HG03439 (cell line): ENCODE measurements around the gene WDR70.
"Not testable (repeated sequence)": the region's sequence is repeated elsewhere in the genome, so short reads cannot be mapped to it uniquely, and the experiment has no call there.

Experiments used
- ATAC-seq: cut with Tn5 transposase; IDR thresholded peaks from one replicate; pipeline ENCODE4 v1.9.1; 2021; ENCODE audit warnings: mild to moderate bottlenecking, moderate library complexity; ENCODE audit not compliant: unreplicated experiment

The WDR70 gene

GRCh38 chr5:37628876-37629275 is 249.8 kb downstream of the WDR70 start:
- ATAC-seq: no peak

GRCh38 chr5:37631939-37632338 is 252.8 kb downstream of the WDR70 start:
- no peak for ATAC-seq

- ATAC-seq: no peak
Measured at GRCh38 chr5:37637165-37637845, 258.2 kb downstream of the WDR70 start.

GRCh38 chr5:37638897-37639296 is 259.8 kb downstream of the WDR70 start:
- no peak for ATAC-seq

- no peak for ATAC-seq
Measured at GRCh38 chr5:37640088-37640487, 261.0 kb downstream of the WDR70 start.

- no peak for ATAC-seq
Measured at GRCh38 chr5:37641933-37642332, 262.8 kb downstream of the WDR70 start.

GRCh38 chr5:37645707-37646106 is 266.6 kb downstream of the WDR70 start:
- no peak for ATAC-seq

GRCh38 chr5:37654566-37654965 is 275.4 kb downstream of the WDR70 start:
- not testable (repeated sequence) for ATAC-seq

- ATAC-seq: no peak
Measured at GRCh38 chr5:37657046-37657445, 277.9 kb downstream of the WDR70 start.

GRCh38 chr5:37658440-37658839 is 279.3 kb downstream of the WDR70 start:
- ATAC-seq: no peak

- no peak for ATAC-seq
Measured at GRCh38 chr5:37660319-37660718, 281.2 kb downstream of the WDR70 start.

GRCh38 chr5:37661227-37661920 is 282.3 kb downstream of the WDR70 start:
- ATAC-seq: no peak

- no peak for ATAC-seq
Measured at GRCh38 chr5:37661951-37662350, 282.8 kb downstream of the WDR70 start.

GRCh38 chr5:37662362-37662761 is 283.2 kb downstream of the WDR70 start:
- ATAC-seq: no peak

GRCh38 chr5:37662789-37663485 is 283.8 kb downstream of the WDR70 start:
- ATAC-seq: no peak

- no peak for ATAC-seq
Measured at GRCh38 chr5:37663538-37663937, 284.4 kb downstream of the WDR70 start.

- ATAC-seq: no peak
Measured at GRCh38 chr5:37664551-37664950, 285.4 kb downstream of the WDR70 start.

- ATAC-seq: no peak
Measured at GRCh38 chr5:37665272-37665671, 286.2 kb downstream of the WDR70 start.

GRCh38 chr5:37665889-37666288 is 286.8 kb downstream of the WDR70 start:
- no peak for ATAC-seq

GRCh38 chr5:37667430-37667829 is 288.3 kb downstream of the WDR70 start:
- ATAC-seq: no peak

GRCh38 chr5:37667846-37668245 is 288.7 kb downstream of the WDR70 start:
- no peak for ATAC-seq

- ATAC-seq: no peak
Measured at GRCh38 chr5:37668524-37669047, 289.5 kb downstream of the WDR70 start.
